ENCODE measurements around the gene WIPI1.

The WIPI1 gene

DNA sequence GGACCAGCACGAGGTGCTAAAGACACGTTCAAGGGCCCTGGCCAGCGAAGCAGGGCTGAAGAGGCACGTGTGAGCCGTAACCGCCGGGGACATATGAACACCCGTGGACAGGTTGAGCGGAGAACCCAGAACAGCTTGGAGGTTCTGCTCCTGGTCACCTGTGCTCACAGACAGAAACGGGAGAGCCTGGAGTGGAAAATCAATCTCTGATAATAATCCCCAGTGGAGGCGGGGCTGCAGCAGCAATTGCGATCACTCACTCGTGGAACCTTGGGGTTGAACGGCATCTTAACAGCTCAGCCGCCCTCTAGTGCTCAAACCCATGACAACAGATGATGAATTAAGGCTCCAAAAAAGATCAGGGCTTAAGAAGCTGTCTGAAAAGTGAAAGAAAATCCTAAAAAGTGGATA, 25.6 kb downstream of the WIPI1 start:
- Histone ChIP-seq H3K4me3 (ENCODE audit: low read depth in 1 of 2, low read length in 1 of 2) (no peak overlapping the region), H3K27me3 (no peaks in the 10 kb centered on the region), H3K27ac (no peak overlapping the region), H3K4me1 (ENCODE audit: control insufficient read depth in 1 of 2, insufficient read depth in 1 of 2, low read depth in 1 of 2, low read length in 1 of 2) (peaks cover 8 to 10% of the 10 kb centered on the region in 2 experiments), H3K9me3 (peaks cover 3% of the 10 kb centered on the region), H3K36me3 (peaks cover 95% of the 10 kb centered on the region)
- TF ChIP-seq, protein P1, sequence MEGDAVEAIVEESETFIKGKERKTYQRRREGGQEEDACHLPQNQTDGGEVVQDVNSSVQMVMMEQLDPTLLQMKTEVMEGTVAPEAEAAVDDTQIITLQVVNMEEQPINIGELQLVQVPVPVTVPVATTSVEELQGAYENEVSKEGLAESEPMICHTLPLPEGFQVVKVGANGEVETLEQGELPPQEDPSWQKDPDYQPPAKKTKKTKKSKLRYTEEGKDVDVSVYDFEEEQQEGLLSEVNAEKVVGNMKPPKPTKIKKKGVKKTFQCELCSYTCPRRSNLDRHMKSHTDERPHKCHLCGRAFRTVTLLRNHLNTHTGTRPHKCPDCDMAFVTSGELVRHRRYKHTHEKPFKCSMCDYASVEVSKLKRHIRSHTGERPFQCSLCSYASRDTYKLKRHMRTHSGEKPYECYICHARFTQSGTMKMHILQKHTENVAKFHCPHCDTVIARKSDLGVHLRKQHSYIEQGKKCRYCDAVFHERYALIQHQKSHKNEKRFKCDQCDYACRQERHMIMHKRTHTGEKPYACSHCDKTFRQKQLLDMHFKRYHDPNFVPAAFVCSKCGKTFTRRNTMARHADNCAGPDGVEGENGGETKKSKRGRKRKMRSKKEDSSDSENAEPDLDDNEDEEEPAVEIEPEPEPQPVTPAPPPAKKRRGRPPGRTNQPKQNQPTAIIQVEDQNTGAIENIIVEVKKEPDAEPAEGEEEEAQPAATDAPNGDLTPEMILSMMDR (IDR thresholded peaks at IDR 0.05): no peak

DNA sequence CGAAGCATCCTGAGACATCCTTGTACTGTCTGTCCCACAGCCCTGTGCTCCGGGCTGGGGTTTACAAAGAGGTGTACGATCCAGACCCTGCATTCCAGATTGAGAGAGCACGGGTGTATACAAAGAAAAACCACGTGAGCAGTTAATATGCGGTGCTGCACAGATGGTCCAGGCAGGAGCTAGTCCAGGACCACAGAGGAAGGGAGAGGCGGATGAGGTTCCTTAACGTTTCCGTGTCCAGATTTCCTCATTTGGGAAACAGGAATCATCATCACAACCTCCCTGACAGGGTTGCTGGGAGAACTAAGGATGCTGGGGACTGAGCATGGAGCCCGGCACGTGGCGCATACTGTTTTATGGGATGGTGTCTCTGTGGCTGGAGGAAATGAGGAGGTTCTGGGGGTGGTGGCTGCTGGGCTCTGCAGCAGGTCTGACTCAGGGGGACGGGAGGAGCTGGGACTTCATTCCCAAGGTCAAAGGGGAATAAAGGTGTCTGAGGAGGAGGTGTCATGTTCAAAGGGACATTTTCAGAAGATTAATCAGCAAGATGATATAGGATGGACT, 26.2 kb downstream of the WIPI1 start:
- H3K4me1 ChIP-seq (ENCODE audit: control insufficient read depth in 1 of 2, insufficient read depth in 1 of 2, low read depth in 1 of 2, low read length in 1 of 2): peaks cover 2 to 4% of the 10 kb centered on the region in 2 experiments
- no peaks in the 10 kb centered on the region for H3K27me3 ChIP-seq
- peaks cover 3% of the 10 kb centered on the region for H3K9me3 ChIP-seq
- TF ChIP-seq, protein P1 (IDR thresholded peaks at IDR 0.05): no peak
- H3K27ac ChIP-seq: no peak overlapping the region
- no peak overlapping the region for H3K4me3 ChIP-seq (ENCODE audit: low read depth in 1 of 2, low read length in 1 of 2)
- peaks cover 99% of the 10 kb centered on the region for H3K36me3 ChIP-seq

DNA sequence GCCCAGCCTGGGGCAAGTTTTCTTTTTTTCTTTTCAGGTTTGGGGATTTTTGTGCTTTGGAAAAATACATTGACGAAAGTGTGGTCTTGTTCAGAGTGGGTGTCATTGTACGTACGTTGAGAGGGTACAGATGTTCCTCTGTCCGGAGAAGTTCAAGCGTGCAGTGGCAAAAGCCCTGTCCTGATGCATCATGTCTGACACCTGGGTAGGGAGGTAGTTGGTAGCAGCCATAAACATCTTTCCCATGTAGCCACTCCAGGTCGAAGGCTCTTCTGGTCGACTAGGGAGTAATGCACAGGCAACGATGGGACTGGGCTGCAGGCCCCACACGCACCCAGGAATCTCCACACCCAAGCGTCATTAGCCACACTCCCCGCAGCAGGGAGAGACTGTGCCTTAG, 27.4 kb downstream of the WIPI1 start:
- no peak overlapping the region for H3K4me3 ChIP-seq (ENCODE audit: low read depth in 1 of 2, low read length in 1 of 2)
- H3K9me3 ChIP-seq: peaks cover 3% of the 10 kb centered on the region
- no peak overlapping the region for H3K27ac ChIP-seq
- TF ChIP-seq, protein P1 (IDR thresholded peaks at IDR 0.05): no peak
- H3K36me3 ChIP-seq: peaks cover 99% of the 10 kb centered on the region
- no peaks in the 10 kb centered on the region for H3K27me3 ChIP-seq
- H3K4me1 ChIP-seq (ENCODE audit: control insufficient read depth in 1 of 2, insufficient read depth in 1 of 2, low read depth in 1 of 2, low read length in 1 of 2): no peaks in the 10 kb centered on the region

DNA sequence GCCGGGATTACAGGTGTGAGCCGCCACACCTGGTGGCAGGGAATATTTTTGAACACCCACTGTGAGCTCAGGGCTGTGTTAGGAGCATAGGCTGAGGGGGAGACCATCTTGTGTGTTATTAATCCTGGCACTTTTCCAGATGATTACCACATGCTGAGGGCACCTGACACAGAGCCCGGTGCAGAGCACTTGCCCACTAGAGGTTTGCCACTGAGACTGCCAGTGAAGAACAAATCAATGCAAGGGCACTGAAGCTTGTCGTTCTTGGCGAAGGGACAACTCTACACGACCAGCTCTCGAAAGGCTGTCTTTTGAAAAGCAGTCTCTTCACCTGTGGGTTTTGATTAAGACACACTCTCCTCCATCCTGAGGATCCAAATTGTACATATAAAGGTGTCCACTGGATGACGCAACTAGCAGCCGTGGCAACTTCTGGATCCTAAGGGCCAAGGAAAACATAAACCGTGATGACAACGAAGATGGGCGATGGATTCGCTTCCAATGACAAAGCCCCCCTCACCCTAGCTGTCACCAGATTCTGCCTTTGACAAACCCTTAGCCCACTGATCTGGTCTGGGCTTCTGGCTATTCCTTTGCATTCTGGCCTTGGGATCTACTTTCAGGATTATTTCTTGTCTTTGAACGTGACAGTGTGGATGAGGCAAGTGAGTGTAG, 28.7 kb downstream of the WIPI1 start:
- Histone ChIP-seq H3K36me3 (peaks cover 99% of the 10 kb centered on the region), H3K27ac (no peak overlapping the region)

DNA sequence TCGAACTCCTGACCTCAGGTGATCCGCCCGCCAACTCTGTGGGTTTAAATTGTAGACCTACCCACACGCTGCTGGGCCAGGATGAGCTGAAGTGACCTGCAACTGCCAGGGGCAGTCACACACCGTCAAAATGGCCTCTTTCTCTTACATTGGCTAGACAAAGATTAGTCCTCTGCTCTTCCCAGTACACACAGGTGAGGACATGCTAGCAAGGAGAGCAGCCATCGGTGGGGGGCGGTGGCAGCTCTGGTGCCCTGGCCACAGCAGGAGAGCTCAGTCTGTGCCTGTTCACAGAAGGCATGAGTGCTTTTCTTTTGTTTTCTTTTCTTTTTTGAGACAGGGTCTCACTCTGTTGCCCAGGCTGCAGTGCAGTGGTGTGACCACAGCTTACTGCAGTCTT, 29.7 kb downstream of the WIPI1 start:
- no peaks in the 10 kb centered on the region for H3K4me1 ChIP-seq (ENCODE audit: control insufficient read depth in 1 of 2, insufficient read depth in 1 of 2, low read depth in 1 of 2, low read length in 1 of 2)
- no peak overlapping the region for H3K27ac ChIP-seq
- peaks cover 3% of the 10 kb centered on the region for H3K9me3 ChIP-seq
- TF ChIP-seq, protein P1 (IDR thresholded peaks at IDR 0.05): no peak
- no peaks in the 10 kb centered on the region for H3K27me3 ChIP-seq
- no peak overlapping the region for H3K4me3 ChIP-seq (ENCODE audit: low read depth in 1 of 2, low read length in 1 of 2)
- peaks cover 100% of the 10 kb centered on the region for H3K36me3 ChIP-seq

More for the DNA sequence above, 28.7 kb downstream of the WIPI1 start:
- Histone ChIP-seq H3K4me3 (ENCODE audit: low read depth in 1 of 2, low read length in 1 of 2) (no peak overlapping the region), H3K27me3 (no peaks in the 10 kb centered on the region), H3K9me3 (peaks cover 3% of the 10 kb centered on the region), H3K4me1 (ENCODE audit: control insufficient read depth in 1 of 2, insufficient read depth in 1 of 2, low read depth in 1 of 2, low read length in 1 of 2) (no peaks in the 10 kb centered on the region)
- TF ChIP-seq, protein P1 (IDR thresholded peaks at IDR 0.05): no peak
